Tibial nerve (tissue), 4 donors: ENCODE results near the gene CREBL2. TPM values are rescaled to one million over a fixed set of nuclear protein-coding genes. Genes with fewer than 3 reads are reported as not detected.

Experiments
- DNase-seq, 2 donors: peaks; one replicate each; pipeline ENCODE4 v3.0.0-alpha.2; 2019; ENCODE audit warnings: low spot score in 2 of 2
- H3K27ac ChIP-seq, 4 donors: fragments of 200-600 bp; sonication (generic) in 3 of 4; one replicate each; pipeline ENCODE4 v1.5.1; 2017 to 2019; ENCODE audit warnings: mild to moderate bottlenecking in 1 of 4
- H3K27me3 ChIP-seq, 2 donors: fragments of 200-600 bp; sonication (generic) in 1 of 2; one replicate each; pipeline versions ENCODE4 v1.5.1 to v1.6.0; 2017 to 2019
- H3K36me3 ChIP-seq, 3 donors: fragments of 200-600 bp; sonication (generic); one replicate each; pipeline ENCODE4 v1.5.1; 2018 to 2019
- H3K4me1 ChIP-seq, 4 donors: fragments of 200-600 bp; sonication (generic) in 3 of 4; one replicate each; pipeline ENCODE4 v1.5.1; 2017 to 2019
- H3K4me3 ChIP-seq, 4 donors: fragments of 200-600 bp; sonication (generic) in 3 of 4; one replicate each; pipeline ENCODE4 v1.5.1; 2017 to 2019; ENCODE audit warnings: mild to moderate bottlenecking in 1 of 4, moderate library complexity in 1 of 4
- H3K9me3 ChIP-seq, 4 donors: fragments of 200-600 bp; sonication (generic) in 3 of 4; one replicate each; pipeline ENCODE4 v1.5.1; 2017 to 2019
- EP300 ChIP-seq, 2 donors: sonication (generic); formaldehyde crosslinking; IDR thresholded peaks; one replicate each; pipeline ENCODE4 v1.6.1; 2017; ENCODE audit warnings: antibody characterized with exemption in 2 of 2, mild to moderate bottlenecking in 1 of 2
- POLR2A ChIP-seq, 2 donors: fragments of 450-650 bp; IDR thresholded peaks; one replicate each; pipeline ENCODE4 v1.6.1; 2017; ENCODE audit warnings: antibody characterized with exemption in 2 of 2, mild to moderate bottlenecking in 2 of 2, moderate library complexity in 2 of 2
- WGBS, 2 donors: methylation state at CpG; one replicate each; pipeline ENCODE4 v1.1.5; 2018; 5-methylcytosine and 5-hydroxymethylcytosine counted together
- total RNA-seq, 4 donors: library from RNA; depleted of rRNA; stranded (reverse); fragments of >200 nt; gene quantifications; one replicate each; pipeline ENCODE4 v1.1.0, GENCODE V29; 2016
- TF ChIP-seq, protein P1 (sequence below), 5 experiments: fragments of 200-600 bp in 3 of 5; fragments of 450-650 bp in 2 of 5; sonication (generic) in 3 of 5; IDR thresholded peaks; one replicate each; pipeline ENCODE4 v1.5.1; 2016 to 2019; ENCODE audit warnings: antibody characterized with exemption in 5 of 5, mild to moderate bottlenecking in 3 of 5, moderate library complexity in 2 of 5

CREBL2 gene
- total RNA-seq, 4 donors from 2014 or later: 39.9 to 74.7 (median 52.9) TPM

- Histone ChIP-seq H3K36me3 (no peaks in the 10 kb centered on the region), H3K9me3 (no peaks in the 10 kb centered on the region), H3K27ac (no peak overlapping the region), H3K4me3 (no peak overlapping the region), H3K4me1 (no peaks in the 10 kb centered on the region), H3K27me3 (no peaks in the 10 kb centered on the region)
- DNase-seq: no peak
- no peak for TF ChIP-seq POLR2A (IDR thresholded peaks at IDR 0.05)
- TF ChIP-seq, protein P1, sequence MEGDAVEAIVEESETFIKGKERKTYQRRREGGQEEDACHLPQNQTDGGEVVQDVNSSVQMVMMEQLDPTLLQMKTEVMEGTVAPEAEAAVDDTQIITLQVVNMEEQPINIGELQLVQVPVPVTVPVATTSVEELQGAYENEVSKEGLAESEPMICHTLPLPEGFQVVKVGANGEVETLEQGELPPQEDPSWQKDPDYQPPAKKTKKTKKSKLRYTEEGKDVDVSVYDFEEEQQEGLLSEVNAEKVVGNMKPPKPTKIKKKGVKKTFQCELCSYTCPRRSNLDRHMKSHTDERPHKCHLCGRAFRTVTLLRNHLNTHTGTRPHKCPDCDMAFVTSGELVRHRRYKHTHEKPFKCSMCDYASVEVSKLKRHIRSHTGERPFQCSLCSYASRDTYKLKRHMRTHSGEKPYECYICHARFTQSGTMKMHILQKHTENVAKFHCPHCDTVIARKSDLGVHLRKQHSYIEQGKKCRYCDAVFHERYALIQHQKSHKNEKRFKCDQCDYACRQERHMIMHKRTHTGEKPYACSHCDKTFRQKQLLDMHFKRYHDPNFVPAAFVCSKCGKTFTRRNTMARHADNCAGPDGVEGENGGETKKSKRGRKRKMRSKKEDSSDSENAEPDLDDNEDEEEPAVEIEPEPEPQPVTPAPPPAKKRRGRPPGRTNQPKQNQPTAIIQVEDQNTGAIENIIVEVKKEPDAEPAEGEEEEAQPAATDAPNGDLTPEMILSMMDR (IDR thresholded peaks at IDR 0.05): no peak
- no peak for TF ChIP-seq EP300 (IDR thresholded peaks at IDR 0.05)
- WGBS, 2 donors: 73 to 74% methylated on average over 8 of the region's 8 CpGs
Observed at GRCh38 chr12:12671850-12672660, 60.4 kb downstream of the CREBL2 start.

DNA sequence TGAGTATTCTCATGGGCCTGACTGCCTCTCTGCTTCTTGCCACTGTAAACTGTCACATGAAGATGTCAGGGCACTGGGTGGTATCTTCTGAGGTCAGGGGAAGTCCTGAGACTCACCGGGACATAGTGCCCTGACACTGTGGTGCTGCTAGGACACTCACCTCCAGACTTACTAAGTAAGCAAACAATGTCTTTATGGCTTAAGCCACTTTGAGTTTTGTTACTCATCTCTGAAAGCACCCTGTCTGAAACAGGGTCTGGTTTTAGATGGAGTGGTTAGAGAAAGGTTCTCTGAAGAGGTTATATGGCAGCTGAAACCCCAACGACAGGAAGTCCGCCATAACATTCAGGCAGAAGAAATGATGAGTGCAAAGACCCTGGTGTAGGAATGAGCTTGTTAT lies 61.6 kb downstream of the CREBL2 start:
- no peak for DNase-seq
- no peak overlapping the region for H3K27ac ChIP-seq
- H3K9me3 ChIP-seq: no peaks in the 10 kb centered on the region
- H3K4me1 ChIP-seq: no peaks in the 10 kb centered on the region
- WGBS, 2 donors: 85 to 89% methylated on average over 3 of the region's 3 CpGs
- TF ChIP-seq, protein P1 (IDR thresholded peaks at IDR 0.05): no peak
- no peak for TF ChIP-seq EP300 (IDR thresholded peaks at IDR 0.05)
- no peak for TF ChIP-seq POLR2A (IDR thresholded peaks at IDR 0.05)
- no peak overlapping the region for H3K4me3 ChIP-seq
- H3K36me3 ChIP-seq: no peaks in the 10 kb centered on the region
- no peaks in the 10 kb centered on the region for H3K27me3 ChIP-seq

- TF ChIP-seq POLR2A (IDR thresholded peaks at IDR 0.05) (no peak), EP300 (IDR thresholded peaks at IDR 0.05) (no peak)
- TF ChIP-seq, protein P1 (IDR thresholded peaks at IDR 0.05): no peak
- WGBS, 2 donors: 25 to 32% methylated on average over 3 of the region's 3 CpGs
- no peaks in the 10 kb centered on the region for H3K36me3 ChIP-seq
- no peaks in the 10 kb centered on the region for H3K9me3 ChIP-seq
- no peak for DNase-seq
- no peaks in the 10 kb centered on the region for H3K27me3 ChIP-seq
- no peaks in the 10 kb centered on the region for H3K4me1 ChIP-seq
- H3K4me3 ChIP-seq: no peak overlapping the region
- no peak overlapping the region for H3K27ac ChIP-seq
Observed at GRCh38 chr12:12676605-12677004, 64.9 kb downstream of the CREBL2 start.

DNA sequence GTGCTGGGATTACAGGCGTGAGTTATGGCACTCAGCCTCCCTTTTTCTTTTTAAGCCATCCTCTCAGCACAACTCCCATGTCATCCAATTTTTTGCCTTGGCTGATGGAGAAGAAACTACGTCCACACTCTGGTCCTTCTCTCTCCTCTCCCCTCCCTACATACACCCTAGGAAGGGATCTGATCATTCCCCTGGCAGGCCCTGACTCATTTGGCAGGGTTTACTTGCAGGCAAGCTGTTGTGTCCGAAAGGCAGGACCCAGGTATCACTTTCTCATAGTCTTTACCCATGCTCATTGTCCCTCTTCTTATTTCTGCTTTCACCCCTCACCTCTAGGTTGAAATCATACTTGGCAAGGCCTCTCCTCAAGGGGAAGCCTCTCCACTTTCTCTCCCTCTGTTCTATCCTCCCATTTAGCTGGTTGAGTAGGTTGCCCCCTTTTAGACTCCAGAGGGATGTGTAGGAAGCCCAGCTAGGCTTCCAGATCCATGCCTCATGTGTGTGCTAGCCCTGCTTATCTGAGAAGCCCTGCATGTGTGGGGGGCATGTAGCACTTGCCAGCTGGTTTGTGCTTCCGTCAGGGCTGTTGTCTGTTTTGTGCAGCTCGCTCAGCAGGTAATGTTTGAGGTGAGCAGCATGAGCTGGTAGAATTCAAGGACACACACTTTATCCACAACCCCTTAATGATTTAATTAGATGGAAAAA lies 69.5 kb downstream of the CREBL2 start:
- no peak overlapping the region for H3K4me3 ChIP-seq
- peaks cover 0 to 14% (median 4%) of the 10 kb centered on the region in 4 donors for H3K4me1 ChIP-seq
- TF ChIP-seq POLR2A (IDR thresholded peaks at IDR 0.05) (no peak), EP300 (IDR thresholded peaks at IDR 0.05) (no peak)
- TF ChIP-seq, protein P1 (IDR thresholded peaks at IDR 0.05): no peak
- no peaks in the 10 kb centered on the region for H3K27me3 ChIP-seq
- WGBS, 2 donors: 87 to 94% methylated on average over 5 of the region's 5 CpGs
- no peak overlapping the region for H3K27ac ChIP-seq
- H3K36me3 ChIP-seq: no peaks in the 10 kb centered on the region
- no peaks in the 10 kb centered on the region for H3K9me3 ChIP-seq
- DNase-seq: no peak

- Histone ChIP-seq H3K4me1 (peaks cover 0 to 14% (median 4%) of the 10 kb centered on the region in 4 donors), H3K27ac (no peak overlapping the region)
Observed at GRCh38 chr12:12682284-12682683, 70.6 kb downstream of the CREBL2 start.

More at GRCh38 chr12:12682284-12682683, 70.6 kb downstream of the CREBL2 start:
- Histone ChIP-seq H3K9me3 (no peaks in the 10 kb centered on the region), H3K4me3 (no peak overlapping the region), H3K36me3 (no peaks in the 10 kb centered on the region), H3K27me3 (no peaks in the 10 kb centered on the region)
- no peak for TF ChIP-seq POLR2A (IDR thresholded peaks at IDR 0.05)
- TF ChIP-seq, protein P1 (IDR thresholded peaks at IDR 0.05): no peak
- no peak for TF ChIP-seq EP300 (IDR thresholded peaks at IDR 0.05)
- DNase-seq: no peak
